AG04450 (cell line): Measurements from ENCODE around the gene MPZL1. TPM values are rescaled to one million over a fixed set of nuclear protein-coding genes. Genes with fewer than 3 reads are reported as not detected.

Experiments
- CTCF ChIA-PET: fragments of 300-600, 350-600 bp; formaldehyde crosslinking; extraction: SDS; loops from one replicate; lab custom pipeline; 2022; ENCODE audit warnings: antibody characterized with exemption, inconsistent platforms; lab: Charles Lee
- POLR2A ChIA-PET: fragments of 350-600 bp; formaldehyde crosslinking; extraction: SDS; loops from one replicate; lab custom pipeline; 2021; ENCODE audit warnings: antibody characterized with exemption, inconsistent platforms; lab: Yijun Ruan, JAX
- DNase-seq: peaks from one replicate; pipeline ENCODE4 v3.0.0-alpha.2; 2011; ENCODE audit warnings: low read depth, low spot score
- H3K27ac ChIP-seq: one replicate; pipeline ENCODE4 v1.5.1; 2012; ENCODE audit warnings: low read depth, low read length, control low read depth
- H3K27me3 ChIP-seq: one replicate; pipeline ENCODE4 v1.6.0; 2012; ENCODE audit warnings: low read length; ENCODE audit not compliant: control insufficient read depth, insufficient read depth
- H3K4me3 ChIP-seq: 2 replicates; pipeline ENCODE4 v1.5.1; 2011; ENCODE audit warnings: mild to moderate bottlenecking, low read depth, low read length, control low read depth
- H3K9me3 ChIP-seq: 2 replicates; pipeline ENCODE4 v1.5.1; 2012; ENCODE audit warnings: low read length; ENCODE audit not compliant: control insufficient read depth, insufficient read depth
- CTCF ChIP-seq: IDR thresholded peaks from 2 replicates; pipeline ENCODE4 v1.5.1; 2011; ENCODE audit warnings: low read depth, low read length, control low read depth, inconsistent platforms
- polyA plus RNA-seq: library from polyadenylated mRNA; depleted of rRNA; stranded (reverse); fragments of >200 nt; gene quantifications from 2 replicates; pipeline ENCODE4 v1.2.3, GENCODE V29; 2011

The MPZL1 gene
- polyA plus RNA-seq, 1 experiment: 198 TPM

DNA sequence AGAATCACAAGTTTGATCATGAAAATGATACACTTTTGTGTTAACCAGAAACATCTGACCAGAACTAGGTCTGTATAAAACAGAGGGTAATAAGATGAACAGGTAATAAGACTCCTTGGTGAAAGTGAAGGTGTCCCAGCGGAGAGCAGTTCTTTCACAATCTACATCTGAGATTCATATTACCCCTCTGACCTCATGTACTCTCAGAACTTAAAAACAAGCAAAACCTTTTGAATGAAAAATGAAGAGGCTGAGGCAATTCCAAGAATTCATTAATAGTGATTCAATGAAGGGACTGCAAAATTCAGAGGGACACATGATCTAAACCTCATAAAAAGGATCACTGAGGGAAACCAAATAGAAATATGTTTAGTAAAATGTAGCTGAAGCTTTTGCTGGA, 10.9 kb upstream of the MPZL1 start:
- Histone ChIP-seq H3K27ac (no peak overlapping the region), H3K4me3 (no peak overlapping the region), H3K27me3 (peaks cover 9% of the 10 kb centered on the region), H3K9me3 (no peaks in the 10 kb centered on the region)
- POLR2A ChIA-PET: no interaction called here
- CTCF ChIA-PET: no interaction called here
- no peak for TF ChIP-seq CTCF
- no peak for DNase-seq

GRCh38 chr1:167711797-167712196, 10.0 kb upstream of the MPZL1 start:
- Histone ChIP-seq H3K9me3 (no peaks in the 10 kb centered on the region), H3K27me3 (peaks cover 9% of the 10 kb centered on the region), H3K4me3 (no peak overlapping the region), H3K27ac (no peak overlapping the region)
- no peak for TF ChIP-seq CTCF
- CTCF ChIA-PET: no interaction called here
- POLR2A ChIA-PET: no interaction called here
- DNase-seq: no peak

DNA sequence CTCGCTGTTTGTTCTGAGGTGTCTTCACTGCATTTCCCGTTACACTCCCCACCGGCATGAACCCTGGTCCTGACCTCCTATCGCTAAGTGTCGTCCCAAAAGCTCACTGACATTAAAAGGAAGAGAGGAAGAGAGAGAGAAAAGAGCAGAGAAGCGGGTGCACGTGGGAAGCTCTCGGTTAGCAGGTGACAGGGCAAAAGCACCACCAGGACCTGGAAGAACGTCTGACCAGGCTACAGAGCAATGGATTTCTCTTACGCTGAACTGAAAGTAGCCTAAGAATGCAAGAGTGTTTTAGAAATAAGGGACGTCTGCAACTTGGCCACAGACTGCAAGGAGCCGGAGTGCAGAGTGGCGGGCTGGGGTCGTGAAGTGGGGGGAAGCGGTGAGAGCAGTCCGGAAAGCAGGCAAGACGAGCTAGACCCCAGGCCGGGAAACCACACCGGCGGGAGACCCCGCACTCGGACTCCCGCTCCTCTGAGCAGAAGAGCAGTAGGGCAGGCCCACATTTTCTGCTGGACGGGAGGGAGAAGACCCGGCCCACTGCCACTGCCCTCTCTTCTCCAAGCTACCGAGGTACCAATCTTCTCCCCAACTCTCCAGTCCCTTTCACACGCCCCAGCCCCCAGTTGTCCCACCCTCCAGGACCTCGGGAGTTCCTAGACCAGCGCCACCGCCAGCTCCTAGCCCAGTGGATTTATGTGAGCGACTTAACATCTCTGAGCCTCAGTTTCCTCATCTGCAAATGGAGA, 8.3 kb upstream of the MPZL1 start:
- no peak for DNase-seq
- TF ChIP-seq CTCF: no peak
- POLR2A ChIA-PET: interaction anchor here (0.6 to 1.1 kb wide), 6 partner anchors 149 to 482 kb away, joined by 3 to 4 read pairs (median 3); partner anchors contain the start of gene CREG1
- CTCF ChIA-PET: interaction anchor here (0.9 to 4.0 kb wide), 4 partner anchors 25 to 369 kb away, joined by 3 to 28 read pairs (median 8); no protein-coding TSS in a partner anchor
- Histone ChIP-seq H3K9me3 (no peaks in the 10 kb centered on the region), H3K27ac (no peak overlapping the region), H3K27me3 (peaks cover 4% of the 10 kb centered on the region), H3K4me3 (peak overlapping the region; percentile 95)

GRCh38 chr1:167714098-167714438, 7.7 kb upstream of the MPZL1 start:
- POLR2A ChIA-PET: interaction anchor here (0.6 to 1.0 kb wide), 4 partner anchors 157 to 482 kb away, joined by 3 to 4 read pairs (median 3); partner anchors contain the start of gene CREG1
- peak overlapping the region; percentile 95 for H3K4me3 ChIP-seq
- peak overlapping the region; percentile 90 for H3K27ac ChIP-seq
- TF ChIP-seq CTCF: no peak
- DNase-seq: no peak
- no peaks in the 10 kb centered on the region for H3K9me3 ChIP-seq
- no peaks in the 10 kb centered on the region for H3K27me3 ChIP-seq
- CTCF ChIA-PET: interaction anchor here (0.9 to 4.0 kb wide), 6 partner anchors 26 to 368 kb away, joined by 3 to 28 read pairs (median 8); partner anchors contain the start of gene DCAF6

GRCh38 chr1:167714439-167715156, 7.2 kb upstream of the MPZL1 start:
- Histone ChIP-seq H3K4me3 (peak overlapping the region; percentile 95), H3K27ac (peak overlapping the region; percentile 90), H3K27me3 (no peaks in the 10 kb centered on the region), H3K9me3 (no peaks in the 10 kb centered on the region)
- ChIA-PET POLR2A (interaction anchor here (0.5 to 1.0 kb wide), 3 partner anchors 76 to 167 kb away, joined by 3 read pairs; partner anchors contain the start of gene CREG1), CTCF (interaction anchor here (0.6 to 4.0 kb wide), 21 partner anchors 9 to 494 kb away, joined by 3 to 28 read pairs (median 4); partner anchors contain the start of gene DCAF6)
- DNase-seq: peak; percentile 63
- TF ChIP-seq CTCF: no peak
